Measurements from ENCODE around the gene SEPTIN5.
"Not testable (repeated sequence)": the region's sequence is repeated elsewhere in the genome, so short reads cannot be mapped to it uniquely, and the experiment has no call there.

SEPTIN5 gene

DNA sequence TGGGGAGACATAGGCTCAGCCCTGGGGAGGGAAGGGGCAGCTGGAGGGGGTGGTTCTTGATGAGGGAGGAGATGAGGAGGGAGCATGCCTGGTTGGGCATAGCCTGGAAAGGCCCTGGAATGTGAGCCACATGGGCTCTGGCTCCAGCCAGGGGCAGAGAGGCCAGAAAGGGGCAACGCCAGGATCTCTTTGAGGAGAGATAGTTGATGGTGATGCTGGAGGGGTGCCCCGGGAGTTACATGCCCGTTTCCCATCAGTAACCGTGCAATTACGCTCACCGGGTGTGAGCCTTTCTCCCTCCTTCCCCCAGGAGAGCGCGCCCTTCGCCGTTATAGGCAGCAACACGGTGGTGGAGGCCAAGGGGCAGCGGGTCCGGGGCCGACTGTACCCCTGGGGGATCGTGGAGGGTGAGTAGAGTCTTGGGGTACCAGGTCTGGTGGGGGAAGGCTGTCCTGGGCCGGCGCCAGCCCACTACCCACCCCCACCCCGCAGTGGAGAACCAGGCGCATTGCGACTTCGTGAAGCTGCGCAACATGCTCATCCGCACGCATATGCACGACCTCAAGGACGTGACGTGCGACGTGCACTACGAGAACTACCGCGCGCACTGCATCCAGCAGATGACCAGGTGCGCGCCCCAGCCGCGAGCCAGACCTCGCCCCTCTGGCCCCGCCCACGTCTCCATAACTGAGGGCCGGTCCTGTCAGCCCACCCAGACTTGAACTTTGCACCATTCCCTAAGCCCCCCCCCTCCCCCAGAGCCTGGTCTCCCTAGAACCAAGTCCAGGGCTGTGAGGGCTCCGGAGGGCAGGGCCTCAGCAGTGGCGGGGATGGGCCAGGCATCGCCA is 7.3 kb downstream of the SEPTIN5 start:
- no peak for DNase-seq

DNA sequence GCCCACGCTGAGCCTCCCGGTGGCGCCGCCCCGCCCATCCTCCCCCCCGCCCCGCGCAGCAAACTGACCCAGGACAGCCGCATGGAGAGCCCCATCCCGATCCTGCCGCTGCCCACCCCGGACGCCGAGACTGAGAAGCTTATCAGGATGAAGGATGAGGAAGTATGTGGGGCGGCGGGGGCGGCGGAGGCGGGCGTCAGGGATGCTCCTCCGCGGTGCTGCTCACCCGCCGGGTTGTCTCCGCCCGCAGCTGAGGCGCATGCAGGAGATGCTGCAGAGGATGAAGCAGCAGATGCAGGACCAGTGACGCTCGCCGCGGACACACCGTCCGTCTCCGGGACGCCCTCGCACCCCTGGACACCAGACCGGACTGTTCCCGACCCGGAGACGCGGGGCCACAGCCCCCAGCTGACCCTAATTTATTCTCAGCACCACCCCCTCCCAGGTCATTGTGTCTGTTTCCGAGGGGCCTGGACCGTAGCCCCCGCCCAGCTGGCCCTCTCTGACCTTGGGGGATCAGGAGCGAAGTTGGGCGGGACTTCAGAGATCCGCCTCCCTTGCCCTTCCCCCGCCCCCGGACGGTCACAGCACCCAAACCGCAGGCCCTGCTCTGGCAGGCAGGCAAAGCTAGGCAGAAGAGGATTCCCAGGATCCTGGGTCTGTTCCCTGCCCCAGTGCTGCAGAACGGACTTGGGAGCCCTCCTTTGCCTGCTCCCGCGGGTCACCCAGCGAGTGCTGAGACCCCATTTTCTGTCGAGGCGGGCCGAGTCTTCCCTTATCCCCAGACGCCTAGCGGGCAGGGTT is 8.1 kb downstream of the SEPTIN5 start:
- DNase-seq, result no peak

DNA sequence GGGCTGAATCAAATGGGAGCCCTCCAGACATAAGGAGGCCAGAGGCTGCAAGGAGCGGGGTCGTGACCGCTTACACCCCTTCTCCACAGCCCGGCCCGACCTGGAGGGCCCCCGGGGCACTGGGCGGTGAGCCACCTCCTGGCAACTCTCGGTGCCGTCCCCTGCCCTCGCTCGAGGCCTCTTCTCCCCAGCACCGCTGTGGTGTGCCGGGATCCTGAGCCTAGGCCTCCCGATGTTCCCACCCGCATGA is 8.6 kb downstream of the SEPTIN5 start:
- DNase-seq, result no peak

DNA sequence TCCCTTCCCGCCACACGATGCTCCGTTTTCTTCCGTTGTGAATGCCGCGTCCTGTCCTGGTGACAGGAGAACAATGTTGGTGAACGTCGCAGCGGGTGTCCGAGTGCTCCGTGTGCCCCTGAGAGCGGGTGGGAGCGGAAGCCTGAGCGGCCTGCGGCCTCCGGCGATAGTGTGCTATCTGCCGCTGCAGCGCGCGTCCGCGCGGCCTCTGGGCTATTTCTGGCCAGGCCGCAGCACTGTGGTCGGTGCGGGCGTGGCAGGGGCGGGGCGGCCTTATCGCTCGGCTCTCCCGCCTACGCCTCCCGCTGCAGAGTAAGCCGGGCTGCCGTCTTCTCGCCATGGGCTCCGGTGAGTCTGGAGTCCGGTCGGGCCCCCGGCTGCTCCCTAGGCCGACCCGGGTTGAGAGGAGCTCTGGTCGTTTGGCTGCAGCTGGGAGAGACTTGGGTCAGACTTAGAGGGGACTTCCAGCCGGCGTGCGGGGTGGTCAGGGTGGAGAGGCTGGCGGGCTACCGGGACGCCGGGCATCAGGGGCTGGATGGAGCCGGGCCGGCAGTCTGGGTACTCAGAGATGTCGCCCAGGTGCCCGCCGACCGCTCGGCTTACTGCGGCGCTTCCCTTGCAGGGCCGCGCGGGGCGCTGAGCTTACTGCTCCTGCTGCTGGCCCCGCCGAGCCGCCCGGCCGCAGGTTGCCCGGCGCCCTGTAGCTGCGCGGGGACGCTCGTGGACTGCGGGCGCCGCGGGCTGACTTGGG is 9.1 kb downstream of the SEPTIN5 start, which contains the start of gene GP1BB:
GP1BB (plus strand) TSS at position 308 of the 751 bp plus-strand sequence; CDS start at position 339, 31 bp downstream.
- DNase-seq, result peak; percentile 74

DNA sequence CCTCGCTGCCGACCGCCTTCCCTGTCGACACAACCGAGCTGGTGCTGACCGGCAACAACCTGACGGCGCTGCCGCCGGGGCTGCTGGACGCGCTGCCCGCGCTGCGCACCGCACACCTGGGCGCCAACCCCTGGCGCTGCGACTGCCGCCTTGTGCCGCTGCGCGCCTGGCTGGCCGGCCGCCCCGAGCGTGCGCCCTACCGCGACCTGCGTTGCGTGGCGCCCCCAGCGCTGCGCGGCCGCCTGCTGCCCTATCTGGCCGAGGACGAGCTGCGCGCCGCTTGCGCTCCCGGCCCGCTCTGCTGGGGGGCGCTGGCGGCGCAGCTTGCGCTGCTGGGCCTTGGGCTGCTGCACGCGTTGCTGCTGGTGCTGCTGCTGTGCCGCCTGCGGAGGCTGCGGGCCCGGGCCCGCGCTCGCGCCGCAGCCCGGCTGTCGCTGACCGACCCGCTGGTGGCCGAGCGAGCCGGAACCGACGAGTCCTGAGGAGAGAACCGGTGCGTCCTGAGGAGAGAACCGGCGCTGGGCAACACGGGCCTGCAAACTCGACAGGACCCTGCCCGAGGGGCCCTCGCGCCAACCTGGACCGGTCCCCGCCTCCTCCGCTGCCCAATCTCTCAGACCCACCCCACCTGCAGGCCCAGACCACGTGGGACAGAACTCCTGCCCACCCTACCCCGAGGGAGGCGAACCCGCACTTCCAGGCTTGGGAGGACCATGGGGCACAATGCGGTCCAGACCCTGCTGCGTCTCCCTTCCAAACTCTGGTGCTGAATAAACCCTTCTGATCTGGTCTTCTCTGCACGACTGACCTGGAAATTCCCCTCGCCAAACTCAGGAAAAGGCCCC is 9.9 kb downstream of the SEPTIN5 start:
- peak; percentile 75 for DNase-seq

DNA sequence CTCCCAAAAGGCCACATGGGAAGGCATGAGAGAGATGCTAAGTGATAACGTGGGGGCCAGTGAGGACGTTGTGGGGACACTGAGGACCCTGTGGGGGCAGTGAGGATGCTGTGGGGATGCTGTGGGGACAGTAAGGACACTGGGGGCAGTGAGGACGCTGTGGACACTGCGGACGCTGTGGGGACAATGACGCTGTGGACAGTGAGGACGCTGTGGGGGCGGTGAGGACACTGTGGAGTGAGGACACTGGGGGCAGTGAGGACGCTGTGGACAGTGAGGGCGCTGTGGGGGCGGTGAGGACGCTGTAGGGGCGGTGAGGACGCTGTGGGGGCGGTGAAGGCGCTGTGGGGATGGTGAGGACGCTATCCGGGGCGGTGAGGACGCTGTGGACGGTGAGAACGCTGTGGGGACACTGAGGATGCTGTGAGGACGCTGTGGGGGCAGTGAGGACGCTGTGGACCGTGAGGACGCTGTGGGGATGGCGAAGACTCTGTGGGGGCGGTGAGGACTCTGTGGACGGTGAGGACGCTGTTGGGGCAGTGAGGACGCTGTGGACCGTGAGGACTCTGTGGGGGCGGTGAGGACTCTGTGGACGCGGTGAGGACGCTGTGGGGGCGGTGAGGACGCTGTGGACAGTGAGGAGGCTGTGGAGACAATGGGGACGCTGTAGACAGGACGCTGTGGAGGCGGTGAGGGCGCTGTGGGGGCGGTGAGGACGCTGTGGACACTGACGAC is 10.8 kb downstream of the SEPTIN5 start:
- no peak for DNase-seq

DNA sequence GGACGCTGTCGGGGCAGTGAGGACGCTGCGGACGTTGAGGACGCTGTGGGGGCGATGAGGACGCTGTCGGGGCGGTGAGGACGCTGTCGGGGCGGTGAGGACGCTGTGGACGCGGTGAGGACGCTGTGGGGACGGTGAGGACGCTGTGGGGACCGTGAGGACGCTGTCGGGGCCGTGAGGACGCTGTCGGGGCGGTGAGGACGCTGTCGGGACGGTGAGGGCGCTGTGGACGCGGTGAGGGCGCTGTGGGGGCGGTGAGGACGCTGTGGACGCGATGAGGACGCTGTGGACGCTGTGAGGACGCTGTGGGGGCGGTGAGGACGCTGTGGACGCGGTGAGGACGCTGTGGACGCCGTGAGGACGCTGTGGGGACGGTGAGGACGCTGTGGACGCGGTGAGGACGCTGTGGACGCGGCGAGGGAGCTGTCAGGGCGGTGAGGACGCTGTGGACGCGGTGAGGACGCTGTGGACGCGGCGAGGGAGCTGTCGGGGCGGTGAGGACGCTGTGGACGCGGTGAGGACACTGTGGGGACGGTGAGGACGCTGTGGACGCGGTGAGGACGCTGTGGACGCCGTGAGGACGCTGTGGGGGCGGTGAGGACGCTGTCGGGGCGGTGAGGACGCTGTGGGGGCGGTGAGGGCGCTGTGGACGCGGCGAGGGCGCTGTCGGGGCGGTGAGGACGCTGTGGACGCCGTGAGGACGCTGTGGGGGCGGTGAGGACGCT is 11.9 kb downstream of the SEPTIN5 start:
- DNase-seq, result not testable (repeated sequence)

DNA sequence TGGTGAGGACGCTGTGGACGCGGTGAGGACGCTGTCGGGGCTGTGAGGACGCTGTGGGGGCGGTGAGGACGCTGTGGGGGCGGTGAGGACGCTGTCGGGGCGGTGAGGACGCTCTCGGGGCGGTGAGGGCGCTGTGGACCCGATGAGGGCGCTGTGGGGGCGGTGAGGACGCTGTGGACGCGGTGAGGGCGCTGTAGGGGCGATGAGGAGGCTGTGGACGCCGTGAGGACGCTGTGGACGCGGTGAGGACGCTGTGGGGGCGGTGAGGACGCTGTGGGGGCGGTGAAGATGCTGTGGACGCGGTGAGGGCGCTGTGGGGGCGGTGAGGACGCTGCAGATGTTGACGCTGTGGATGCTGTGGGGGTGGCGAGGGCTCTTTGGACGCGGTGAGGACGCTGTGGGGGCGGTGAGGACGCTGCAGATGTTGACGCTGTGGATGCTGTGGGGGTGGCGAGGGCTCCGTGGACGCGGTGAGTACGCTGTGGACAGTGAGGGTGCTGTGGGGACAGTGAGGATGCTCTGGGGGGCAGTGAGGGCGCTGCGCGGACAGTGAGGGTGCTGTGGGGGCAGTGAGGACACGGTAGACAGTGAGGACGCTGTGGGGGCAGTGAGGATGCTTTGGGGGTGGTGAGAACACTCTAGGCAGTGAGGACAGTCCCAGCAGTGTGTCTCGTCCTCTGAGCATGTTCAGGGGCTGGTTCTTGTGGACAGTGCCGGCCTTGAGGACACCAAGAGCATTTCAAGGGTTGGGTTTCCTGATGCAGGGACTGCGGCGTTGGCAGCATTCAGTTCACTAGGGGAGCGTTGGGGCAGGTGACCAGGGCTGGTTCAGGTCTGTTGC is 13.2 kb downstream of the SEPTIN5 start:
- no peak for DNase-seq

DNA sequence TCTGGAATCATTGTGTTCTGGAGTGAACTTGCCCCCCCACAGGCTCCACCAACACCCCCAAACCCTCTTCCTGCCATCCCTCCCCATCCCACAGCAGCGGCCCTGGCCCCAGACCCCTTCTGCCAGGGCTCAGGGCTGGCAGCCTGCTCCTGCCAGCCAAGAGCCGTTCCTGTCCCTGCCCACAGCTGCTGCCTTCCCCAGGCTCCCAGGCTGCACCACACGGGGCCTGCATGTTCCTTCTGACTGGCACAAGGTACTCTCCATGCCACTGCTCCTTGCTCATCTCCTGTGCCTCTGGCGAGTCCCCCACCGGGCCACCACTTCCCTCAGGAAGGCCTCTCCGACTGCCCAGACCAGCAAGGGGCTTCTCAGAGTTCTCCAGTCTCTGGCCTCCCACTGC is 14.0 kb downstream of the SEPTIN5 start:
- no peak for DNase-seq

DNA sequence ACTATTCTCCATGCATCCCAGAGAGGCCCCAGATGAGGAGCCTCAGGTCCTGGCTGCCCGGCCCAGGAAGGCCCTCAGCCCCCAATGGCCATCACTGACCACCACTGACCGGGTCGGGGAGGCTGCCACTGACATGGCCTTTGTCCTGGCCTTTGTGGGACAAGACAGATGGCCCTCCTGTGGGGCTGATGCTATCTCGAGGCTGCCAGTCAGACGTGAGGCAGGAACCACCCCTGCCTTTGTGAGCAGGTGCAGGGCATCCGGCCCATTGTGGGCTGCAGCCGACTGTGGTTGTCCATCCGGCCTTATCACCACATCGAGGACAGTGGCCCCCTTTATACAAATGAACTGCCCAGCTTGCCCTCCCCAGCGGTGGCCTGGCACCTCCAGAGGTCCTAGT is 14.5 kb downstream of the SEPTIN5 start:
- DNase-seq, result no peak

DNA sequence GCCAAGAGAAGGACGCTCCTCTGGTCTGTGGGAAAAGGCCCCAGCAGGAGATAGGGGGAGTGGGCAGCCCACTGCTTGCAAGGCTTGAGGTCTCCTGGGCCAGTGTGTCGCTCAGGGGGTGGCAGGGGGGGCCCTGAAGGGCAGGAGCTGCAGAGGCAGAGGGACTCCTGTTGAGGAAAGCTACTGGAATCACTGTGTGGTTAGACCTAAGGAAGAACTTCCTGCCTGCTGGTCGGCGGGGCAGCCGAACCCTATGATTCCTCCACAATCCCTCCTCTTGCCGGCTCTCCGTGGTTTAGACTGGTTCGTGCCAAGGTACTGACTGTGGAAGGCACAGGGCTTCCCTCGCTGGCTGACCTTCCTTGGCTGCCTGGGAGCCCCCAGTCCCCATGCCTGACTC is 15.2 kb downstream of the SEPTIN5 start:
- DNase-seq, result no peak

DNA sequence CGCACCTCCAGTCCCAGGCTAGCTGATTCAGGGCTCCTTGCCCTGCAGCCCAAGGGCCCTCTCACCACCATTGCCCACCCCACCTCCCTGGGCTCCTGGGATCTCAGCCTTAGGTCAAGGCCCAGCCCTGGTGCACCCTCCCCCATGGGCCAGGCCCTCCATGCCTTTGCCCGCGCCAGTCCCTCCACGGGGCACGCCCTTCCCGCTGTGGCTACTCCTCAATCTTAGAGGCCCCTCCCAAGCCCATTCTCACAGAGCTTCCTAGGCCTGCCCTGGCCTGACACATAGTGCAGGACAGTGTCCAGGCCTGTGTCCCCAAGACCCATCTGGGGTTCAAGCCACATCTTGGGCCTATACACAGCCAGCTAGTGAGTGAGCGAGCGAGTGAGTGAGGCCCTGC is 15.9 kb downstream of the SEPTIN5 start:
- DNase-seq, result no peak

DNA sequence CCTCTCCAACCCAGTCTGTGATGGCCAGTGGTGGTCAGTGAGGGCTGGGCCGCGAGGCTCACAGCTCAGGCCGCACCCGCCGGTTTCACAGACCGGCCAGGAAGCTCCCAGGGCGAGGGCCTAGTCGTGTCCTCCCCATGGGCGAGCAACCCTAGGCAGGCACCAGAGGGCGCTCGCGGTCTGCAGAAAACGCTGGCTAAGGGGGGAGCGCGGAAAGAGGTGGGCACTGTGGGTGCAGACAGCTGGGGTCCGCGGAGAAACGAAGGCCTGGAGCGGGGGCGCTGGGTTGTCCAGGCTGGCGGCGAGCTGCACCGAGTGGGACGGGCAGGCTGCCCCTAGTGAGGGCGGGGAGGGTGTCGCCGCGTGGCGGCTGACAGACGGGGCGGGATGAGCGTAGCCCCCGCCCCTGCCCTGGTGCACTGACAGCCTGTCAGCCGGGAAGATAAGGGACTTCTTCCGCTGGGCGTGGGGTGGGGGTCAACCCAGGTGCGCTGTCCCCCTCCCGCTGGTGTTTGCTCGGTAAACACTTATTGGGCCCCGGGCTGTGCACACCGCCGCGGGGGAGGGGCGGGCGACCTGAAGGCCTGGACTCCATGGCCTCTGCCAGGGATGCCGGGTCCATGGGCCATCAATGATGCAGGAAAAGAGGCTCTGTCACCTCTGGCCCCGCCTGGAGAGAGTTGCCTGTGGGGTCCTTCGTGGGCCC is 16.5 kb downstream of the SEPTIN5 start:
- DNase-seq, result peak; percentile 98

DNA sequence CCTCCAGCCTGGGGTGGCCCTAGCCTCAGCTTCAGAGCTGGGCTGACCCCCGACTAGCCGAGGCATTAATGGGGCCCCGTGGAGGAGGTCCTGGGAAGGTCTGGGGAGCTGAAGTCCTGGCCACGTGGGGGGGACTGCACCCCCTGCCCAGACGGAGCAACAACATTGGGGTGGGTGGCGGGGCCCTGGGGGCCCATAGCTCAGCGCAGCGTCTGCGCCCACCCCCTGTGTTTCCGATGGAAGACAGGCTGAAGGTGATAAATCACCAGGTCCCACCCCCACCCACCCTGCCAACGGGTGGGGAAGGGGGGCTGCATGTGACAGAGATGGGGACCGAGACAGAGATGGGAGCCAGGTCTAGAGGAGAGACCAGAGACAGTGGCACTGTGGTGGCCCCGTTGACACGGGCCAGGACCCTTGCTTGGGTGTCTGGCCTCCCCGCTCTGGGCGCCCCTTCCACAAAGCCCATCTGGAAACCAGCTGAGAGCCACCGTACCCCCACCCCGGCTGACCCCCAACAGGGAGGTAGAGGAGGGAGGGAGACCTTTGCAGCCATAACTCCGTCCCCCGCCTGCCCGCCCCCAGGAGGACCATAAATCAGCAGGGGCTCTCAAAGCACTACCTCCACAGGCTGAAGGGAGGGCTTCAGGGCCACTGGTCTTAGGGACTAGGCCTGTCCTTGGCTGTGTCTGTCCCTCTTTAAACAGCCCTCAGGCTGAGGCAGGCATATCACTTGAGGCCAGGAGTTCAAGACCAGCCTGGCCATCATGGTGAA is 17.2 kb downstream of the SEPTIN5 start:
- no peak for DNase-seq

DNA sequence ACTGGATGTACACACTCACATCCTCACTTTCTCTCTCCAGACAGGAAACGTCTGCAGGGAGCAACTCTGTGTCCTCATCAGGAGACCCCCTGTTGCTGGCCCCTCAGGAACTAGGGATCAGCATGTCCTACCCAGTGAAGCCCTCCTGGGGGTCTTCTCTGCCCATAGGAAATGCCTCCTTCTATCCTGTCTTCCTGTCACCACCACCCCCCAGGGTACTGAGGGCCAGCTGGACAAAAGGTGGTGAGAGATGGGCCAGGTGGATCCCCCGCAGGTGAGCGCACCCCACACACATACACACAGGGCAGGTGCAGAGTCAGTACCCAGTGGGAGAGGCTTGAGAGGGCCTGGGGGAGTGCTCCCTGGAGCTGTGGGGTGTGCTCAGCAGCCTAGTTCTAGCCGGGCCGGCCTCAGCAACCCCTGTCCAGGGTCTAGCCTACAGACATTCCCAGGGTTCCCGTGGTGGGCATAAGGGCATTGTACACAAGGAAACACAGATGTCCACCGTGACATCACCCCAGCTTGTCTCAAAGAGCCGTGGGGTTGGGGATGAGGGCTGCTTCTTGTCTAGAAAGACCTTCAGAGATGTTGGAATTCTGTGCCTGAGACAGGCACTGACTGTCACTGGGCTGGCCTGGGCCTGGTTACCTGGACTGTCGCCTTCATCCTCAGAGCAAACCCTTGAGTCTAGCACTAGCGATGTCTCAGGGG is 18.3 kb downstream of the SEPTIN5 start:
- no peak for DNase-seq

DNA sequence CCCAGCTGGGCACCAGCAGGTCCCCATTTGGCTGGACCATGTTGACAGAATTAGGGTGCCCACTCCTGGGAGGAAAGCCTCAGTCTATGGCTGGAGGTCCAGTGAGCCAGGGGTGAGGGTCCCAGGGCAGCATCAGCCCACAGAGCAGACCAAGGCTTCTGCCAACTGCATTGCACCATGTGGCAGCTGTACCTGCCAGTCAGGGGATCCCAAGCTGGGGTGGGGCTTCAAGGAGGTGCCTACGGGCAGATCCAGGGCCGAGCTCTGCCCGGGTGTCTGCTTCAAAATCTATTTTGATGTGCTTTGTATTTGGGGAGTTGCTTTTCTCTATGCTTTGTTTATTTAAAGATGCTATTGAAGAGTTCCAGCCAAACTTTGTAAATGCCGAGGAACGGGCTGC is 19.5 kb downstream of the SEPTIN5 start:
- DNase-seq, result no peak

DNA sequence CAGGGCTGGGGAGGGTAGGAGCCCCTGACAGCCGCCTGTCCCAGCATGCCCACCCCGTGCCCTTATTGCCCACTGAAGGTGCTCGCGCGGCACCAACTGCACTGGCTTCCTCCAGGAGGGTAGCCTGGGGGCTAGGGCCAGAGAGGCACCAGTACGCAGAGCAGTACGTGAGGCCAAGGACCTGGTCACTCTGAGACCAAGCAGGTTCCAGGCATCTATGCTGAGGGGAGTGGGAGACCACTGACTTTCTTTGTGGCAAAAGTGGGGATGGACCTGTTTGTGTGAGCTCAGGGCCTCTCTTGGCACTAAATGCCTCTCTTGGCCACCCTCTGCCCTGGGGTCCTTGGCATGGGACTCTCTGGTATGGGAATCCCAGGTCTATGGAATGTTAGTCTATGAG is 19.9 kb downstream of the SEPTIN5 start:
- no peak for DNase-seq

DNA sequence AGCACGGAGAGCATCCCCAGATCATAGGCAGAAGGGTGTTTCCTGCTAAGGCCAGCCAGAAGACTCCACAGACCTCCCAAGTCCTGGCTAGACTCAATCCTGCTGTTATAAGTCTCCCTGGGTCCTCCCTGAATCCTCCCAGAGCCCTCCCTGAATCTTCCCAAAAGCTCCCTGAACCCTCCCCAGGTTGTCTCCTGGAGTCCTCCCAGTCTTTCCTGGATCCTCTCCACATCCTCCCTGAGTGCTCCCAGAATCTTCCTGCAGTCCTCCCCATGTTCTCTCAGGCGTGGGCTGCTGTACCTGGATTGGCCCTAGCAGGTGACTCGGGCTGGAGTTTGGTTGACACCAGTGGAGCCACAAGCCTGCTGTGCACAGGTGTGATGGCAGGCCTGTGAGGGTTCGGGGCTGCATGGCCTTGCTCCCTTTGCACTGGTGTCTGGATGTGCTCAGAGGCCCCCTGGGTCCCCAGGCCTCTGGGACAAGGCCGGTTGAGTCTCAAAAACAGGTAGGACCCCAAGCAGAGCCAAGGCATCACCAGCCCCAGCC is 20.6 kb downstream of the SEPTIN5 start:
- no peak for DNase-seq
